Memory B cell (primary cell): Measurements from ENCODE around the gene RXRA.

Source experiments
- ATAC-seq: fragments of 150-1000 bp; cut with Tn5 transposase; 2 replicates; pipeline ENCODE4 v1.10.0; 2021; ENCODE audit warnings: low read depth, mild to moderate bottlenecking, moderate library complexity
- DNase-seq, 2 donors: peaks; one replicate each; pipeline ENCODE4 v3.0.0; 2022; ENCODE audit warnings: low spot score in 2 of 2
- H3K27ac Mint-ChIP-seq: one replicate; pipeline ENCODE4 v1.8.0; 2022; ENCODE audit warnings: mild to moderate bottlenecking, moderate library complexity, mixed read lengths
- H3K27me3 Mint-ChIP-seq: one replicate; pipeline ENCODE4 v1.8.0; 2022; ENCODE audit warnings: mixed read lengths
- H3K36me3 Mint-ChIP-seq: one replicate; pipeline ENCODE4 v1.8.0; 2022; ENCODE audit warnings: mild to moderate bottlenecking, mixed read lengths
- H3K4me1 Mint-ChIP-seq: one replicate; pipeline ENCODE4 v1.8.0; 2022; ENCODE audit warnings: mixed read lengths
- H3K4me3 Mint-ChIP-seq: one replicate; pipeline ENCODE4 v1.8.0; 2022; ENCODE audit warnings: mild to moderate bottlenecking, moderate library complexity, mixed read lengths
- H3K9me3 Mint-ChIP-seq: one replicate; pipeline ENCODE4 v1.8.0; 2022; ENCODE audit warnings: mixed read lengths

RXRA gene

DNA sequence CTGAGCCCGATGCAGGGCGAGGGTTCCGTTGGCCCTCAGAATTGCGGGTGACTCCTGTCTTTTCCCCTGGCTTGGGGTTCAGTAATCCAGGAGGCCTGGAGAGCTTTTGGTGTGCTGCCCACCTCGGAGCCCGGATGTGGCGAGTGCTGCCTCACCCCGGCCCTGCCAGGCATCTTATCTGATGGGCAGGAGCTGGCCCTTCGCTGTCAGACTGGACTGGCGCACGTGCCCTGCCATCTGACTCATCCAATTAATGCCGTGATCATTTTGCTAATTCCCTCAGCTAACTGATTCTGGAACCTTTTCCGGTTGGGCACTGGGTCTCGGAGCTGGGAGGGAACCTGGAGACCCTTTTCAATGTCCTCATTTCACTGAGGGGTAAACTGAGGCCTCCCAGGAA, 34.6 kb downstream of the RXRA start:
- ATAC-seq (no peak), DNase-seq (no peak)
- no peak overlapping the region for H3K4me3 Mint-ChIP-seq
- H3K27ac Mint-ChIP-seq: no peak overlapping the region
- H3K9me3 Mint-ChIP-seq: no peaks in the 10 kb centered on the region
- H3K36me3 Mint-ChIP-seq: no peaks in the 10 kb centered on the region
- peaks cover 3% of the 10 kb centered on the region for H3K4me1 Mint-ChIP-seq
- no peaks in the 10 kb centered on the region for H3K27me3 Mint-ChIP-seq

DNA sequence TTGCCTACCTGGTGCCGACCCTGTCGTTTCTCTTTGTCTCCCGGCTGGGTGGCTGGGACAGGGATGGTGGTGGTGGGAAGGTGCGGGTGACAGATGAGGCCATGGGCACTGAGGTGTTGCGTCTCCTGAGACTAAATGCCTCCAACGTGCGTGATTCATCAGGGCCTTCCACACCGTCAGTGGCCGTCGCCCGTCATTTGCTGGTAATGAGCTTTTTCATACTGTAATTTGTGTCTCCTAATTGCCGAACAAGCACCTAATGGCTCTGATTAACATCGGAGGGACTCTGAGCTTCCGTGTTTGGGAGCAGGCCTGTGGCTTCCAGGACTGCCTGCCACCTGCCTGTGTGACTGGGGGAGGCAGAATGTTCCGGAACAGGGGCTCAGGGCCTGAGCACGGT, 35.2 kb downstream of the RXRA start:
- no peak for ATAC-seq
- Mint-ChIP-seq H3K36me3 (no peaks in the 10 kb centered on the region), H3K9me3 (no peaks in the 10 kb centered on the region), H3K27me3 (no peaks in the 10 kb centered on the region), H3K4me3 (no peak overlapping the region), H3K4me1 (peaks cover 3% of the 10 kb centered on the region), H3K27ac (no peak overlapping the region)
- no peak for DNase-seq

DNA sequence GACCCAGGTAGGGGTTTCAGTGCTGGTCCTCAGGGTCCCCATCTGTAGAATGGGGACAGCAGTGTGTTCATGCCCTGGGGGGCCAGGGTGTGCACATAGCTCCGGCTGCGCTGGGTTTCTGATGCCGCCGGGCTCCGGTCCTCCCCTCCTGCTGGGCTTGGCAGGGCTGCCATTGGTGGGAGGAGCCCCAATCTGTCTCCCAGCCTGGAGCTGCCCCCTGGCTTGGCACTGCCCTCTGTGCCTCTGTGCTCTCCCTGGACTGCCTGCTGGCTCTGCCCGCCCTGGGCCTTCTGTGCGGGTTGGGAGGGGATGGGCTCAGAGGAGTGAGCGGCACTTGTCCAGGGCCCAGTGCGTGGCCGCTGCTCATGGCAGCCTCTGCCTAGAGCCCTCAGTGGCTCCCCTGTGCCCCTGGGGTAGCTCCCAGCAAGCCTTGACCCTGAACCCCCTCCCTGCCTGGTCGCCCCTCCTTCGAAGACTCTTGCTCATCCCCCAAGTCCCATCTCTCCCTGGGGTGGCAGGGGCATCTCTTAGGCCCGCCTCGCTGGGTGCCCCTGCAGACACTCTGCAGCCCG, 35.7 kb downstream of the RXRA start:
- DNase-seq (no peak), ATAC-seq (no peak)
- H3K4me1 Mint-ChIP-seq: peaks cover 3% of the 10 kb centered on the region
- H3K9me3 Mint-ChIP-seq: no peaks in the 10 kb centered on the region
- H3K27ac Mint-ChIP-seq: no peak overlapping the region
- H3K36me3 Mint-ChIP-seq: no peaks in the 10 kb centered on the region
- no peak overlapping the region for H3K4me3 Mint-ChIP-seq
- H3K27me3 Mint-ChIP-seq: no peaks in the 10 kb centered on the region

DNA sequence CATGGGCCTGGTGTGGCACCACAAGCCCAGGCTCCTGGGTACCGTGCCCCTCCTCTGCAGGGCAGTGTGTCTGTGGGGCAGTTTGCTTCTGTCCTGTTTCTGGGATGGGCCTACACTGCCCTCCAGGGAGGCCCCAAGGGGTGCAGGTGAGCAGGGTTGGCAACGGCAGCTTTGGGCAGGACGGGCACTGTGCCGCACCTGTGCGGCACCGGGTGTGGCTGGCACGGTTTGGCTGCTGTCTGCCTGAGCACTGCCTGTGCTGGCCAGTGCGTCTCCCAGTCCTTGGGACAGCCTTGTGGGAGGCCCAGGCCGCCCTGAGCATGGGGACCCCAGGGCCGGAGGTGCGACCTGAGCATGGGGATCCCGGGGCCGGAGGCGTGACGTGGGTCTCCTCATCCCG, 37.2 kb downstream of the RXRA start:
- Mint-ChIP-seq H3K4me3 (no peak overlapping the region), H3K4me1 (peaks cover 2% of the 10 kb centered on the region), H3K36me3 (no peaks in the 10 kb centered on the region), H3K27me3 (peaks cover under 1% of the 10 kb centered on the region), H3K9me3 (no peaks in the 10 kb centered on the region), H3K27ac (no peak overlapping the region)
- no peak for ATAC-seq
- DNase-seq: no peak

DNA sequence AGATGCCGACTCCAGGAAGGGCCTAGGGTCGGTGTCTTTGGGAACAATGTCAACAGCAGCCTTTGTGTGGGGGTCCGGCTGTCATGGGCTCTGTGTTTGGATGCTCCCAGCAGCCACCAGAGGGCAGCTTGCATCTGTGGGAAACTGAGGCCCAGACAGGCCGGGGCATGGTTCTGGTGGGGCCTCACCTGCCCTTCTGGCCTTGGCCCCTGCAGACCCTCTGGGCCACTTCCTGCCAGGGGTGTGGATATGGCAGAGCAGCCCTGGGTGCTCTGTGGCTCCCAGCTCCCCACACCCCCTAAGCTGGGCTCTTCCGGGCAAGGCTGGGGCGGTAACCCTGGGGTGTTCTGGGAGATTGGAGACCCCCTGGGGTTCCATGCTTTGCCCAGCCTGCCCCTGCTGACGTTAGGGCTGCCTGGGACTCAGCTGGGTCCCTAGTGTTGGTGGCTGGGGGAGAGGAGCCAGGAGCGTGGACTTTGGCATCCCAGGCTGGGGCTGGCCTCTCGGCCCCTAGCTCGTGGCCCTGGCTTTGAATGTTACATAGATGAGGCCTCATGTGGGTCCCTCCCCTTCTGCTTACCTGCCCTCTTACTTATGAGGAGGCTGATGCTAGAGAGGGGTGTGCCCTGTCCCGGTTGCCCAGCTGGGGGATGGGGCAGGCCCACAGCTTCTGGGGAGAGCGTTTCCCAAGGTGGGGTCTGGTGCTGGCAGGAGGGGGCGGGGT, 38.3 kb downstream of the RXRA start:
- ATAC-seq (no peak), DNase-seq (no peak)
- no peak overlapping the region for H3K27ac Mint-ChIP-seq
- H3K27me3 Mint-ChIP-seq: peaks cover 3% of the 10 kb centered on the region
- H3K4me3 Mint-ChIP-seq: no peak overlapping the region
- H3K4me1 Mint-ChIP-seq: peaks cover 5% of the 10 kb centered on the region
- no peaks in the 10 kb centered on the region for H3K36me3 Mint-ChIP-seq
- no peaks in the 10 kb centered on the region for H3K9me3 Mint-ChIP-seq

DNA sequence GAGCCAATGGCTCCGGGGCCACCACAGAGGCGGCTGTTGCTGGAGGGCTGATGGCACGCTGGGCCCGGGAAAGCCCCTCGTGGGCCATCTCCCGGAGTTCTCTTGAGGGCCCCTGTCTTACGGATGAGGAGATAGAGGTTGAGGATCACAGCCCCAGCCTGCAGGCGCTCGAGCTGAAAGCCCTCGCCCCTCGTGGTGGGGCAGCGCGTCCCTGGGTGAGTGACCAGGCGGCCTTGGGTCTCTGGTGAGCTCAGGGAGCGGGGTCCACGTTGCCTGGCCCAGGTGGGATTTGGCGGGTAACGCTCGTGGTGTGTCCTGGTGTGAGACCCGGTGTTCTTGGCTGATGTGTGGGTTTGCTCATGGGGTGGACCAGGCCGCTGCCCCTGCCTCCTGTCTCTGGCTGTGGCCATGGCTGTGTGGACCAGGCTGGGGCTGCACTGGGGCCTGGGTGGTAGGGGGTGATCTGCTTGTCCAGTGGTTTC, 38.9 kb downstream of the RXRA start:
- no peaks in the 10 kb centered on the region for H3K9me3 Mint-ChIP-seq
- peaks cover 5% of the 10 kb centered on the region for H3K4me1 Mint-ChIP-seq
- H3K27me3 Mint-ChIP-seq: peaks cover 3% of the 10 kb centered on the region
- DNase-seq (no peak), ATAC-seq (no peak)
- no peak overlapping the region for H3K27ac Mint-ChIP-seq
- no peaks in the 10 kb centered on the region for H3K36me3 Mint-ChIP-seq
- no peak overlapping the region for H3K4me3 Mint-ChIP-seq

DNA sequence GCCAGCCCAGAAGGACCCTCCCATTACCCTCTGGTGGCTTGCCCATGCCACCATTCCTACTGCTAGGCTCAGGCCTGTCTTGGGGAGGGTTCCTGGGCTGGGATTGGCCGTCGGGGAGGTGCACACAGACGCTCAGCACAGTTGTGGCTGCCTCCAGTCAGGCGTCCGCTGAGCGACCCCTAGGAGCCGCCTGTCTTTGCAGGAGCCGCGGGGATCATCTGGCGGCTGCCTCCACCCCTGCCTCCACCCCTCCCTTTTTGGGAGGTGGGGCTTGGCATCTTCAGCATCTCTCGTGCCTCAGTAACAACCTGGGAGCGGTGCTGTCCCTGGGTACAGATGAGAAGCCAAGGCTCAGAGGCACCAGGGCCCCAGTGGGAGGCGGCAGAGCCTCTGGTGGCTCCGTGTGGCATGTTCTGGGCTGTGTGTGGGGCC, 39.6 kb downstream of the RXRA start:
- no peak overlapping the region for H3K27ac Mint-ChIP-seq
- peaks cover 5% of the 10 kb centered on the region for H3K4me1 Mint-ChIP-seq
- H3K9me3 Mint-ChIP-seq: no peaks in the 10 kb centered on the region
- no peak for ATAC-seq
- DNase-seq: no peak
- no peak overlapping the region for H3K4me3 Mint-ChIP-seq
- no peaks in the 10 kb centered on the region for H3K36me3 Mint-ChIP-seq
- H3K27me3 Mint-ChIP-seq: peaks cover 3% of the 10 kb centered on the region

DNA sequence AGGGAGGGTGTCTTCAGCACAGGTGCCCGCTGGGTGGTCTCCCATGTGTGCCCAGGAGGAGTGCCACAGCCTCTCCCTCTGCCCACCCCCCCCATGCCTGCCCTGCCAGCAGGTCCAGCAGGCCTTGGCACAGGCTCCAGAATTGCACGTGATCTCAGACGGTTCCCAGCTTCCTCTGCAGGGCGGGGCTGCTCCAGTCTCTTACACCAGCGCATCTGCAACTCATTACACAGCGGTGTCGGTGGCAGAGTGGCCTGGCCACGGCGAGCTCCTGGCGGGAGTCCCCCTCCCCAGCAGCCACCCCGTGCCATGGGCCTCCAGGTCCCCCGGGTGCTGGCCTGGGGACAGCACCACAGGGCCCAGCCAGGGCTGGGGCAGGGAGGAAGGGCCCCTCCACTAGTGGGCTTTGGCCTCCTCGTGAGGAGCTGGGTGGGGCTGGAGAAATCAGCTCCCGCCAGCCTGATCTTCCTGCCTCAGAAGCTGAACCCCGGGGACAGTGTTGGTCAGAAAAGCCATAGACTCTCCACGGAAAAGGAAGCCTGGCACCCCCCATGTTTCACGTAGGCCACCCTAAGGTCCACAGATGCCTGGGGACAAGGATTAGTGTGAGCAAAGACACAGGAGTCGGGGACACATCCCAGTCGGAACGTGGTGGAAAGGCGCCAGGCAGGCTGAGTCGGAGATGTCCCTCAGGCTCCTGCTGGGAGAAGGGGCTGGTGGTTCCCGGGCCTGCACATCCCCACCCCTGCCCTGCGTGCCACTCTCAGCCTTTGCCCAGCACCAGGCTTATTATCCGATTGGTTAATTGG, 40.2 kb downstream of the RXRA start:
- no peaks in the 10 kb centered on the region for H3K36me3 Mint-ChIP-seq
- ATAC-seq: no peak
- H3K27me3 Mint-ChIP-seq: peaks cover 3% of the 10 kb centered on the region
- H3K27ac Mint-ChIP-seq: no peak overlapping the region
- H3K9me3 Mint-ChIP-seq: no peaks in the 10 kb centered on the region
- H3K4me1 Mint-ChIP-seq: peaks cover 5% of the 10 kb centered on the region
- no peak for DNase-seq
- no peak overlapping the region for H3K4me3 Mint-ChIP-seq

DNA sequence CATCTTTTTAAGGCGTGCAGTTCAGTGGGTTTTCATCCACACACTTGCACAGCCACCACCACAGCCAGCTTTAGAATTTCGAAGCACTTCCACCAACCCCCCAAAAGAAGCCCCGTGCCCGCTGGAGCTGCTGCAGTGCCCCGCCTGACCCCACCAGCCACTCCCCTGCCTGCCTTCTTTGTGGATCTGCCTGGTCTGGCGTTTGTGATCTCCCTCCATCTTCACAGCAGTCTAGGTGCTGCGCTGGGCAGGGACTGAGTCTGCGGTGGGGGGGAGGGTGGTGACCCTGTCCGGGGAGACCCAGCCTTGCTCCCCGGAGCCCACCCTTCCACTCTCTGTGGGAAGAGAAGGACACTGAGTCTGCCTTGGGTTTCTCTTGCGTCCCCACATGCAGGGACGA, 40.8 kb downstream of the RXRA start:
- DNase-seq (no peak), ATAC-seq (no peak)
- peaks cover 5% of the 10 kb centered on the region for H3K4me1 Mint-ChIP-seq
- H3K27me3 Mint-ChIP-seq: peaks cover 3% of the 10 kb centered on the region
- H3K4me3 Mint-ChIP-seq: no peak overlapping the region
- H3K27ac Mint-ChIP-seq: no peak overlapping the region
- H3K9me3 Mint-ChIP-seq: no peaks in the 10 kb centered on the region
- H3K36me3 Mint-ChIP-seq: no peaks in the 10 kb centered on the region

DNA sequence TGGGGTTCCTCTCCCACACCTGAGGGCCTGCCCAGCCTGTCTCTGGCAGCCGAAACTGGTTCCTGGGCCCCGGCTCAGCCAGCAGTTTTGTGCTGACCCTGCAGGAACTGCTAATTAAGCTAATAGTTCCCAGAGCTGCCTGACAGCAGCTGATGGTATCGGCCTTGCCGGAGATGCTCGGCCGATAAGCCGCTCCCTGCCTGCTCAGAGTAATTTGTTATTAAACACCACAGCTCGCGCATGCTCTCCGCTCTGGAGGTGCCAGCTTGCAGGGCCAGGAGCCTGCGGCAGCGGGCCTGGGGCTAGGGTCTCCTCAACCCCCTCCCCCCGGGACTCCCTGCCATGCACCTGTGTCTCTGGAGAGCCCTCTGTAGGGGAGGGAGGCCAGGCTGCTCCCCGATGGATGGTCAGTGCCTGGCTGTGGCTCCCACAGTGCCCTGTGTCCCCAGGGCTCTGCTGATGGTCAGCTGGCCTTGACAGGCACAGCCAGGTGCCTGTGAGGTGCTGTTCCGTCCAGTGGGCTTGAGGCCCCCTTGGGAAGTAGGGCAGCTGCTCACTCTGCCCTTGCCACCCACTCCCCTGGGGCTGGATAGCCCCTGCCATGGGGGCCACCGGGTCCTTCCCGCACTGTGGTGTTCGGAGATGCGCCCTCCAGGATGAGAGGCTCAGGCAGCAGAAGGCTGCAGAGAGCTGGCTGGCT, 41.7 kb downstream of the RXRA start:
- no peak overlapping the region for H3K27ac Mint-ChIP-seq
- H3K4me3 Mint-ChIP-seq: no peak overlapping the region
- H3K27me3 Mint-ChIP-seq: peaks cover 3% of the 10 kb centered on the region
- H3K4me1 Mint-ChIP-seq: peaks cover 5% of the 10 kb centered on the region
- DNase-seq (no peak), ATAC-seq (no peak)
- no peaks in the 10 kb centered on the region for H3K36me3 Mint-ChIP-seq
- H3K9me3 Mint-ChIP-seq: no peaks in the 10 kb centered on the region

DNA sequence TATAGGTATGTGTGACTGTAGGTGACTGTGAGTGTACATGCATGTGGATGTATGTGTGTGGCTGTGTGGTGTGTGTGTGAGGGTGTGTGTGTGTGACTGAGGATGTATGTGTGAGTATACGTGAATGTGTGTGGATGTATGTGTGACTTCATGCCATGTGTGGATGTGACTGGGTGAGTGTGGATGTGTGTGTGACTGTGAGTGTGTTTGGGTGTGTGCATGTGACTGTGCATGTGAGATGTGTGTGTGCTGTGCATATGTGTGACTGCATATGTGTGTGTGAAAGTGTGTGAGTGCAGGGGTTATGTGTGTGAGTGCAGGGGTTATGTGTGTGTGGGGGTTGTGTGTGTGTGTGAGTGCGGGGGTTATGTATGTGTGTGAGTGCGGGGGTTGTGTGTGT, 42.3 kb downstream of the RXRA start:
- DNase-seq (no peak), ATAC-seq (no peak)
- Mint-ChIP-seq H3K27me3 (peaks cover 3% of the 10 kb centered on the region), H3K9me3 (no peaks in the 10 kb centered on the region), H3K36me3 (no peaks in the 10 kb centered on the region), H3K27ac (no peak overlapping the region), H3K4me1 (peaks cover 5% of the 10 kb centered on the region), H3K4me3 (no peak overlapping the region)

DNA sequence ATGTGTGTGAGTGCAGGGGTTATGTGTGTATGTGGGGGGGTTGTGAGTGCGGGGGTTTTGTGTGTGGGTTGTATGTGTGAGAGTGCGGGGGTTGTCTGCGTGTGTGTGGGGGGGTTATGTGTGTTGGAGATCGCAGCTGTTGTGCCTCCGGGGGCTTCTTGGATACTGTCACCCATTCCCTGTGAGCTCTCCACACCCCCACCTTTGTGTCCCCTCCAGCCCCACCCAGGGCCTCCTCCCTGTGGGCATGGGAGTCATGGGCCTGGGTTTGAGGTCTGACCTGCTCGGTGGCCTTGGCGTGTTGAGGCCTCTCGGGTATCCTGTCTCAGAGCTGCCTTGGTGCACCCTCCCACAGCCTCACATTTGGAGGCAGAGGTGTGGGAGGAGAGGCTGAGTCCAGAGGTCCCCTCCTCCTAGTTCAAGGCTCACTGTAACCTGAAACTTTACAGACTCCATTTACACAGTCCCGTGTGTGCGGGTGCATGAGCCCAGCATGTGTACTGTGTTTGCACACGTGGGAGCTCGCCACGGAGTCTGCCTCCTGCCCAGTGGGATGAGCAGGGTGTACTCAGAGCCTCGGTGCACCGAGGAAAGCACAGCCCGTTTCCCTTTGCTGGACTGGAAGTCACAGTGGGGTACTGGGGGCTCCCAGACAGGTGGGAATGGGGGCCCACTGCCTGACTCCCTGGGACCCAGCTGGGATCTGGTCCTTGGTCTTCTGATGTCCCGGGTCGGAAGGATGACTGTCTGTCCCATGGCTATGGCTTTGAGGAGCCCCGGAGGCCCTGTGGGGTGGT, 43.4 kb downstream of the RXRA start:
- Mint-ChIP-seq H3K4me3 (no peak overlapping the region), H3K4me1 (peaks cover 9% of the 10 kb centered on the region), H3K27me3 (peaks cover 3% of the 10 kb centered on the region), H3K36me3 (no peaks in the 10 kb centered on the region), H3K9me3 (no peaks in the 10 kb centered on the region), H3K27ac (no peak overlapping the region)
- ATAC-seq (no peak), DNase-seq (no peak)

DNA sequence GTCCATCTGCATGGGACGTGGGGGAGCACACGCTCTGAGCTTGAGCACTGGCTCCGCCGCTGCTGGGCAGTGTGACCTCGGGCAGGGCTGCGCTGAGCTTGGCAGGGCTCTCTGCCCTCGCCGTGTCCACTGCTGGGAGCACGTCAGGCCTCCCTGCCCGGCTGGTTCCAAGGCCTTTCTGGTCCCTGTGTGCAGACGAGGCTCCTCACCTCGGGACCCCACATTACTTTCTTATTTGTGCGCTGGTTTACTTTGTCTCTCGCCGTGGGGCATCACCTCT, 43.9 kb downstream of the RXRA start:
- no peak for ATAC-seq
- peaks cover 15% of the 10 kb centered on the region for H3K4me1 Mint-ChIP-seq
- no peak overlapping the region for H3K27ac Mint-ChIP-seq

More for the DNA sequence above, 43.9 kb downstream of the RXRA start:
- Mint-ChIP-seq H3K36me3 (no peaks in the 10 kb centered on the region), H3K27me3 (peaks cover 3% of the 10 kb centered on the region), H3K4me3 (no peak overlapping the region), H3K9me3 (no peaks in the 10 kb centered on the region)
- no peak for DNase-seq
